ENCODE results near the gene GOLGA6L9.
"Not testable (repeated sequence)": the region's sequence is repeated elsewhere in the genome, so short reads cannot be mapped to it uniquely, and the experiment has no call there.

GRCh38 chr15:82472269-82472982, 42.8 kb downstream of the GOLGA6L9 start:
- not testable (repeated sequence) for TF ChIP-seq CTCF, POLR2A (IDR thresholded peaks at IDR 0.05)

Data from testis (tissue), 2 donors.